A549 (cell line): ENCODE results near the gene SYT1.

Experiments
- ZNF302 ChIP-seq: fragments of 250-450 bp; sonication (Bioruptor Pico); IDR thresholded peaks from 2 replicates; pipeline ENCODE4 v1.9.0; 2021; ENCODE audit warnings: inconsistent platforms, mild to moderate bottlenecking, moderate library complexity
- TF ChIP-seq, protein P1 (sequence below): fragments of >200 bp; sonication (Bioruptor Twin); formaldehyde crosslinking; IDR thresholded peaks from 3 replicates; pipeline ENCODE4 v1.5.1; 2016

DNA sequence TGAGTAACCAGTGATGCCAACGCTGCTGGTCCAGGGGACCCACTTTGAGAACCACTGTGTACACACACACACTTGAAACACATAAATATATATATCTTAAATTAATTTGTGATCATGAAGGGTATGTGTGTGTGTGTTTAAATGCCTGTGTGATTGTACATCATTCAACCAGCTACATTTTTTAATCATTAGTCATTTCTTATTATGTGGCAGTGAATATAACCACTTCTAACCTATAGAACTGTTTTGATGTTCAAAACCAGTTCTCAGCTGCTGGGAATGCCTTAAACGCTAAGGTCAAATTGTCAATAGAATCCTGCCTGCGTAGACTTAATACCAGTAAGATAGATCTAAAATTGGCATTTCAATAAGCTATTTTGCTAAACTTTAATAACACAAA lies 330.0 kb downstream of the SYT1 start:
- TF ChIP-seq ZNF302 (CRISPR knock-in tag), result no peak
- TF ChIP-seq, protein P1, sequence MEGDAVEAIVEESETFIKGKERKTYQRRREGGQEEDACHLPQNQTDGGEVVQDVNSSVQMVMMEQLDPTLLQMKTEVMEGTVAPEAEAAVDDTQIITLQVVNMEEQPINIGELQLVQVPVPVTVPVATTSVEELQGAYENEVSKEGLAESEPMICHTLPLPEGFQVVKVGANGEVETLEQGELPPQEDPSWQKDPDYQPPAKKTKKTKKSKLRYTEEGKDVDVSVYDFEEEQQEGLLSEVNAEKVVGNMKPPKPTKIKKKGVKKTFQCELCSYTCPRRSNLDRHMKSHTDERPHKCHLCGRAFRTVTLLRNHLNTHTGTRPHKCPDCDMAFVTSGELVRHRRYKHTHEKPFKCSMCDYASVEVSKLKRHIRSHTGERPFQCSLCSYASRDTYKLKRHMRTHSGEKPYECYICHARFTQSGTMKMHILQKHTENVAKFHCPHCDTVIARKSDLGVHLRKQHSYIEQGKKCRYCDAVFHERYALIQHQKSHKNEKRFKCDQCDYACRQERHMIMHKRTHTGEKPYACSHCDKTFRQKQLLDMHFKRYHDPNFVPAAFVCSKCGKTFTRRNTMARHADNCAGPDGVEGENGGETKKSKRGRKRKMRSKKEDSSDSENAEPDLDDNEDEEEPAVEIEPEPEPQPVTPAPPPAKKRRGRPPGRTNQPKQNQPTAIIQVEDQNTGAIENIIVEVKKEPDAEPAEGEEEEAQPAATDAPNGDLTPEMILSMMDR, result no peak
